ENCODE results near the gene INTS4.

- TF ChIP-seq CTCF (conservative IDR thresholded peaks at IDR 0.05; ENCODE audit: low read length), result no peak
- TF ChIP-seq EZH2phosphoT487 (IDR thresholded peaks at IDR 0.05; ENCODE audit: borderline replicate concordance, low read depth, low read length), result no peak
These were observed 25.3 kb upstream of the INTS4 start for GRCh38 chr11:78019808-78020207.
